Measurements from ENCODE around the gene DRAXIN.

- TF ChIP-seq POLR2A (IDR thresholded peaks at IDR 0.05; ENCODE audit: low read depth, low read length) (no peak), TAF1 (IDR thresholded peaks at IDR 0.05; ENCODE audit: low read depth, low read length) (no peak), POLR2AphosphoS5 (IDR thresholded peaks at IDR 0.05; ENCODE audit: low read depth, low read length) (no peak), PAX5 (IDR thresholded peaks at IDR 0.05; ENCODE audit: insufficient read depth, low read length, severe bottlenecking) (no peak)
Observed at GRCh38 chr1:11731691-11732283, 40.3 kb downstream of the DRAXIN start.
